HG02642 (cell line): ENCODE data around the gene SLCO3A1.
"Not testable (repeated sequence)": the region's sequence is repeated elsewhere in the genome, so short reads cannot be mapped to it uniquely, and the experiment has no call there.

ENCODE experiments used
- ATAC-seq: cut with Tn5 transposase; IDR thresholded peaks from one replicate; pipeline ENCODE4 v1.9.1; 2021; ENCODE audit warnings: mild to moderate bottlenecking; ENCODE audit not compliant: unreplicated experiment, poor library complexity

SLCO3A1 gene

DNA sequence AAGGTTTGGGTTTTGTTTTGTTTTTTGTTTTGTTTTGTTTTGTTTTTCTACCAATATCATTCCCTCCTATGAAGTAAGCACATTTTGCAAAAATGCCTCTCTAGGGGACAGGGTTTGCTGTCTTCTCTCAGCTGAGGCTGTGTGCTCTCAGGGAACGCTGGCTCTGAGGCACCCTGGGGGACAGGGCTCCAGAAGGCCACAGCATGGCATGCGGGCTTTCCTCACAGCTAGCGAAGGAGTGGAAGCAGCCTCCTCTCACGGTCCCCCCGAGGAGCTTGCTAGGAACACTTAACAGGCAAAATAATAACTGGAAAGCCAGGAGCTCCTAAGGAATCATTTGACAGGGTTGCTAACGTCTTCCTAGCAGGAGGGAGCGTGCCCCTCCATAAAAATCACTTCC is 312.5 kb downstream of the SLCO3A1 start:
- ATAC-seq: no peak

GRCh38 chr15:92166751-92167405 is 313.4 kb downstream of the SLCO3A1 start:
- no peak for ATAC-seq

- ATAC-seq: no peak
Observed at GRCh38 chr15:92167451-92167850, 313.9 kb downstream of the SLCO3A1 start.

DNA sequence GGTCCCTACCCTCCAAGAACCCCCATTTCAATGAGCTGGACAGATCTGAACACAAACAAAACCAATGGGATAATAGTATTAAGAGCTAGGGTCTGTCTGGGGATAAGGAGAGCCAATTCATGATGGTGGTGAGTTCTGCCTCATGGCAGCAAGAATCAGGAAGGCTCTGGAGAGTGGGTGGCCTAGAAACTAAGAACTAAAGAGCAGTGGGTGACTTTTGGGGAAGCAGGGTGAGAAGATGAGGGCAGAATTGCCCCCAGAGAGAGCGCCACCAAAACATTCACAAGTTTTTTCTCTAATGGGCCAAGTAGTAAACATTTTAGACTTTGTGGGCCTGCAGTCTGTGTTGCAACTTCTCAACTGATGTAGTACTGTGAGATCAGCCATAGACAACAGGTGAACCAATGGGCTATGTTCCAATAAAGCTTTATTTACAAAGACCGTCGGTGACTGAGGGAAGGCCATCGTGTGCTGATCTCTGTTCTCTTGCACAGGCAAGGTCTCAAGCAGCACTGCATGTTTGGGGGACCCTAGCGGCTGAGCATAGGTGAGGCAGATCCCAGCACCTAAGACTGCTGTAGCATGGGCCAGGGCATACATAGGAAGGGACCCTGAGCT is 314.7 kb downstream of the SLCO3A1 start:
- ATAC-seq: no peak

DNA sequence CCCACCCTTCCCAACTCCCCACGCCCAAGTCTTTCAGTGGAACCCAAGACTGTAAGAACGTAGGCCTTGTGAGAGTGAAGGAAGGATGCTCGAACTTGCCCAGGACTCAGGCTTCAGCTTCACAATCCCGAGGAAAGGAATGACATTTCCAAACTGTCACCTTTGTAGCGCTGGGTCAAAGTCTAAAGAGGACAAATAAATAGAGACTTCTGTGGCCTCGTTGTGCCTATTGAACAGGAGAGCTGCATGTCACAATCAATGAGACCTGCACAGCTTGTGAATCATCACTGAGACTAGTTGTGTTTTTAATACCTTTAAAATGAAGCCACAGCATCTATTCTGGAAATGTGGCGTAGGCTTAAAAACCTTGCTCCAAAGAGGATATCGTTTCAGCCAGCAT is 317.4 kb downstream of the SLCO3A1 start:
- ATAC-seq: no peak

GRCh38 chr15:92178911-92179310 is 325.4 kb downstream of the SLCO3A1 start:
- ATAC-seq: no peak

DNA sequence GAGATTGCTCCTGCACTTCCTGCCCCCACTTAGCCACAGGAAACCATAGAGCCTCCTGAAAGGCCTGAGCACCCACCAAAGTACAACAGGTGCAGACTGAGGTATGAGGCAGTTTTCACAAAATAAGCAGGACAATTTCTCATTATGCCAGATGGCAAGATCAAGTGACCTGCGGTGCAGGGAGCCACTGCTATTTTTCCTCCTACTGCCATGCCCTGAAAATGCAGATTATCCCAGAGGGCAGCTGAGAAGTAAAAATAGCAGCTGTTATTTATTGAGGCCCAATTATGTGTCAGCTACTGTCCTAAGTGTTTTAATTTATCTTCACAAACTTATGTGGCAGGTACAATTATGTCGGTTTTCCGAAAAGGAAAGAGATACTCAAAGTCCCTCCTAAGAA is 330.6 kb downstream of the SLCO3A1 start:
- no peak for ATAC-seq

GRCh38 chr15:92184679-92185230 is 331.2 kb downstream of the SLCO3A1 start:
- no peak for ATAC-seq

DNA sequence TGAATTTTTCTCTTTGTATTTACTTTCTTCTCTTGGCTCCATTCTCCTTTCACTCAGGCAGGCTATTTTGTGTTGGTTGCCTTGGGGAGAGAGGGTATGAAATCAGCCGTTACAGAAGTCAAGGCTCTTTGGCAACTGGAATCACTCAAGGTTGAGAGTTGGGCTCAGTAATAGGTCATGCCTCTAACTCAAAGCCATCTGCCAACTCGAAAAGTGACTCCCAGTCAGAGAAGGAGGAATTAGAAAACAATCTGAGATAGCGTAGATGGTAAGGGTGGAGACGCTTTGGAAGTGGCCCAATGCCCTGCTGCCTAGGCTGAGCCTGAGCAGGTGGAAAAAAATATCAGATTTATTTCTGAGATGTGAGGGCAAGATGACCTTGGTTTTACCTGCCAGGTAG is 334.5 kb downstream of the SLCO3A1 start:
- ATAC-seq: no peak

DNA sequence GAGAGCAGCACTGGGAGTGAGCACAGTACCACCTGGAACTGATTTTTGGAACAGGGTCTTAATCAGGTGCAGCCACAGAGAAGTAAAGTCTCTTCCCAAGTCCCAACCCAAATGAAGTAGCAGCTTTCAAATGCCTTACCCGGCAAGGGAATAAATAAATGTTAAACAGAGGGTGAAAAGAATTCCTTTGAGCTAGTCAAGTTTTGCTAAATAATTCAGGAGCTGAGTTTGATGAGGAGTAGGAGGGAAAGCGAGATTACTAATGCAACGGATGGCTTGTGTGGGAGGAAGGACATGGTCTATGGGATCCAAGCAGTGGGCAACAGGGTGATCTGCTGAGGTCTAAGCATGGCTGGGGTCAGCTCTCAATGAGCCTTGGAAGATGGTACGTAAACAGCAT is 335.7 kb downstream of the SLCO3A1 start:
- no peak for ATAC-seq

DNA sequence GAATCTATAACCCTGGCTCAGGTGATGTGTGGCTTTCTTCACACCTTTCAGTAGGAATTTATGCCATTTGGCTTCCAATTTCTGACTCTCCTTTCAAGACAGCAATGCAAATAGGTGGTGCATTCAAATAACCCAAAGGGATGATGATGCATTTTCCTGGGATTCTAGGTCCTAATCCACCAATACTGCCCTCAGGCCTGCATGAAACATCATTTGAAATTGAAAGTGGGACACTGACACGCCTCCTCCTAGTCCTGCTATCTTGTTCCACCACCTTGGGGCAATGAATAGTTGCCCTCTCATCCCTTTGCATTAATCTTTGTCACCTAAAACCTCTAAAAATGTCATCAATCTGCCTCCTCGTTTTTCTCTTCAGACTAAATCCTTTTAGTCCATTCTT is 341.7 kb downstream of the SLCO3A1 start:
- no peak for ATAC-seq

DNA sequence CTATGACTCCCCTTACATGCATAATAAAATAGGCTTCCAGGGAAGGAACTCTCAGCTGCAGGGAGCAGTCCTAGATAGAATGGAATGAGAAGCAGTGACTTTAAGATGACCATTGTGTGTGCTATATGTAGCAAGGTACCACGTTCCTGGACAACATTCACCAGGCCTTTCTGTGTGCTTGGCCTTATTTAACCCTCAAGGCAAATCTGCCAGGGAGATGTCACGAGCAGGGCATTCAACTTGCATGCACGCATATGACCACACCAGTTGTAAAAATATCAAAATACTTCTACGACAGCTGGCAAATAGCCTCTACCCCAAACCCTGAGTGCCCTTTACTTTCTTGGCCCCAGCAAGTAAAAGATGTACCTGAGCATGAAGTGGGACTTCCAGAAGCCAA is 342.8 kb downstream of the SLCO3A1 start:
- no peak for ATAC-seq

- ATAC-seq: no peak
Observed at GRCh38 chr15:92197746-92198145, 344.2 kb downstream of the SLCO3A1 start.

DNA sequence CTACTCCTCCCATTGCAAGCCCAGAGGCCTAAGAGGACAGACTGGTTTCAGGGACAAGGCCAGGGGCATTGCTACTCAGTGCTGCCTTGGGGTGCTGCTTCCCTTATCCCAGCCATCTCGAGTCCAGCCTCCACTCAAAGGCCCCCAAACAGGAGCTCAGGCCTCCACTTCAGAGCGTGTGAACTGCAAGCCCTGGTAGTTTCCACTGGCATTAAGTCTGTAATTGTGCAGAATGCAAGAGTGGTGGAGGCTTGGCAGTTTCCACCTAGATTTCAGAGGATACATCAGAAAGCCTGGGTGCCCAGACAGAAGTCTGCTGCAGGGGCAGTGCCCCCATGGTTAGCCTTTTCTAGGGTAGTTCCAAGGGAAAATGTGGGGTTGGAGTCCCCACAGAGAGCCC is 347.4 kb downstream of the SLCO3A1 start:
- ATAC-seq: no peak

GRCh38 chr15:92205255-92205739 is 351.8 kb downstream of the SLCO3A1 start:
- no peak for ATAC-seq

- not testable (repeated sequence) for ATAC-seq
Observed at GRCh38 chr15:92207601-92208000, 354.1 kb downstream of the SLCO3A1 start.
